ENCODE results near the gene IRX5. TPM values are rescaled to one million over a fixed set of nuclear protein-coding genes. Genes with fewer than 3 reads are reported as not detected.
A peak's percentile ranks its signal among the peaks of the same experiment; 100 is the strongest.

IRX5 gene
- total and polyA plus RNA-seq, 2 of the 4 experiments (the other 2 are of a cell fraction) = not detected

GRCh38 chr16:54926166-54926838, 4.4 kb upstream of the IRX5 start:
- Histone ChIP-seq H3K4me2 (ENCODE audit: low read depth, low read length) (no peak overlapping the region), H3K36me3 (ENCODE audit: control insufficient read depth, insufficient read depth, low read length) (no peaks in the 10 kb centered on the region), H3K14ac (replicated peaks; ENCODE audit: low read depth, low read length) (no peak overlapping the region), H4K5ac (ENCODE audit: low read depth, low read length) (no peak overlapping the region), H2AFZ (replicated peaks; ENCODE audit: low read length, poor library complexity) (no peak overlapping the region), H3K4me3 (ENCODE audit: insufficient read depth, low read depth, low read length) (no peak overlapping the region), H2BK15ac (ENCODE audit: low read depth, low read length) (no peak overlapping the region), H2AK9ac (replicated peaks; ENCODE audit: low read depth, low read length, poor library complexity) (no peak overlapping the region), H4K91ac (ENCODE audit: insufficient read depth, low read depth, low read length) (no peak overlapping the region), H3K9ac (ENCODE audit: low read depth, low read length) (no peak overlapping the region), H3K79me1 (ENCODE audit: low read depth in 1 of 2, low read length in 2 of 2) (no peaks in the 10 kb centered on the region), H2BK5ac (ENCODE audit: low read depth, low read length, poor library complexity, severe bottlenecking) (no peak overlapping the region), H3K9me3 (ENCODE audit: control insufficient read depth, insufficient read depth, low read length) (no peaks in the 10 kb centered on the region), H3K9me1 (ENCODE audit: insufficient read depth, low read length) (no peaks in the 10 kb centered on the region), H2AK5ac (ENCODE audit: low read depth, low read length) (no peak overlapping the region), H3K4me1 (ENCODE audit: control insufficient read depth, insufficient read depth, low read length) (no peaks in the 10 kb centered on the region), H2BK120ac (ENCODE audit: low read depth, low read length) (no peak overlapping the region), H4K8ac (ENCODE audit: low read depth in 2 of 2, low read length in 2 of 2) (no peak overlapping the region), H3K27me3 (ENCODE audit: control insufficient read depth, insufficient read depth, low read length) (peaks cover 12% of the 10 kb centered on the region), H2BK20ac (ENCODE audit: low read depth, low read length) (no peak overlapping the region), H4K20me1 (ENCODE audit: insufficient read depth, low read length) (no peaks in the 10 kb centered on the region), H3K27ac (ENCODE audit: insufficient read depth, low read length) (no peak overlapping the region), H3K18ac (ENCODE audit: low read depth, low read length) (no peak overlapping the region), H3K4ac (ENCODE audit: low read depth, low read length) (no peak overlapping the region), H3K56ac (ENCODE audit: extremely low read depth, insufficient read depth, low read length) (no peak overlapping the region), H3K23ac (ENCODE audit: low read depth, low read length) (no peak overlapping the region)
- ChIA-PET CTCF (interaction anchor here (0.6 kb wide), 1 partner anchor 124 kb away, joined by 4 read pairs; no protein-coding TSS in a partner anchor), POLR2A (ENCODE audit: unreplicated experiment) (no interaction called here)
- TF ChIP-seq, protein P1, sequence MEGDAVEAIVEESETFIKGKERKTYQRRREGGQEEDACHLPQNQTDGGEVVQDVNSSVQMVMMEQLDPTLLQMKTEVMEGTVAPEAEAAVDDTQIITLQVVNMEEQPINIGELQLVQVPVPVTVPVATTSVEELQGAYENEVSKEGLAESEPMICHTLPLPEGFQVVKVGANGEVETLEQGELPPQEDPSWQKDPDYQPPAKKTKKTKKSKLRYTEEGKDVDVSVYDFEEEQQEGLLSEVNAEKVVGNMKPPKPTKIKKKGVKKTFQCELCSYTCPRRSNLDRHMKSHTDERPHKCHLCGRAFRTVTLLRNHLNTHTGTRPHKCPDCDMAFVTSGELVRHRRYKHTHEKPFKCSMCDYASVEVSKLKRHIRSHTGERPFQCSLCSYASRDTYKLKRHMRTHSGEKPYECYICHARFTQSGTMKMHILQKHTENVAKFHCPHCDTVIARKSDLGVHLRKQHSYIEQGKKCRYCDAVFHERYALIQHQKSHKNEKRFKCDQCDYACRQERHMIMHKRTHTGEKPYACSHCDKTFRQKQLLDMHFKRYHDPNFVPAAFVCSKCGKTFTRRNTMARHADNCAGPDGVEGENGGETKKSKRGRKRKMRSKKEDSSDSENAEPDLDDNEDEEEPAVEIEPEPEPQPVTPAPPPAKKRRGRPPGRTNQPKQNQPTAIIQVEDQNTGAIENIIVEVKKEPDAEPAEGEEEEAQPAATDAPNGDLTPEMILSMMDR (conservative IDR thresholded peaks at IDR 0.05; ENCODE audit: low read depth, low read length) = no peak
- TF ChIP-seq POLR2A (IDR thresholded peaks at IDR 0.05; ENCODE audit: low read depth, low read length) = no peak
- no peak for TF ChIP-seq CEBPB (IDR thresholded peaks at IDR 0.05; ENCODE audit: low read depth, low read length)
- no peak for TF ChIP-seq CHD1 (IDR thresholded peaks at IDR 0.05; ENCODE audit: low read depth, low read length)
- TF ChIP-seq MXI1 (IDR thresholded peaks at IDR 0.05; ENCODE audit: borderline replicate concordance, low read depth, low read length) = no peak
- no peak for TF ChIP-seq BHLHE40 (IDR thresholded peaks at IDR 0.05; ENCODE audit: low read depth, low read length)
- TF ChIP-seq NFE2L2 (IDR thresholded peaks at IDR 0.05; ENCODE audit: low read depth, low read length) = no peak
- no peak for TF ChIP-seq SMC3 (IDR thresholded peaks at IDR 0.05; ENCODE audit: low read depth, low read length)
- no peak for TF ChIP-seq USF2 (IDR thresholded peaks at IDR 0.05; ENCODE audit: low read depth, low read length)
- TF ChIP-seq RFX5 (IDR thresholded peaks at IDR 0.05; ENCODE audit: low read depth, low read length) = no peak
- no peak for TF ChIP-seq ELK1 (IDR thresholded peaks at IDR 0.05; ENCODE audit: borderline replicate concordance, low read depth, low read length)
- TF ChIP-seq RAD21 (IDR thresholded peaks at IDR 0.05; ENCODE audit: low read length) = no peak
- no peak for TF ChIP-seq MAFK (IDR thresholded peaks at IDR 0.05; ENCODE audit: low read depth, low read length)
- no peak for TF ChIP-seq RCOR1 (IDR thresholded peaks at IDR 0.05; ENCODE audit: insufficient replicate concordance, low read length)
- no peak for TF ChIP-seq MAZ (IDR thresholded peaks at IDR 0.05; ENCODE audit: borderline replicate concordance, low read depth, low read length)
- TF ChIP-seq FOS (IDR thresholded peaks at IDR 0.05; ENCODE audit: low read depth, low read length) = no peak
- intact Hi-C loops (cut with micrococcal nuclease) (loop anchor here (5.0 to 10.0 kb wide), 3 partner anchors 1034 to 1382 kb away; no protein-coding TSS in a partner anchor), dilution Hi-C loops (cut with HindIII; ENCODE audit: low sequenced_read_pairs, unreplicated experiment) (no loop called here), in situ Hi-C loops (cut with MboI; ENCODE audit: low sequenced_read_pairs) (loop anchor here (25.0 kb wide), 3 partner anchors 639 to 1164 kb away; partner anchors contain the start of gene IRX3)
- ATAC-seq (ENCODE audit: low read depth) = no peak
- BruUV-seq (replicated peaks) = no TSS peak
- no CpG with 5 or more reads among the region's 4 CpGs for WGBS, 2 experiments (ENCODE audit: extremely low coverage in 2 of 2, insufficient read length in 1 of 2)
- DNase-seq = peak; percentile 33

Measured in IMR-90 (cell line).